Right lobe of liver (tissue), 4 donors: ENCODE measurements around the gene ANGPTL2.

Source experiments
- CTCF ChIP-seq, 4 donors: fragments of 200-600 bp in 3 of 4; fragments of 450-650 bp in 1 of 4; IDR thresholded peaks; one replicate each; pipeline versions ENCODE4 v1.5.1 to v1.8.0; 2016 to 2022; ENCODE audit warnings: antibody characterized with exemption in 4 of 4, mild to moderate bottlenecking in 2 of 4
- POLR2A ChIP-seq: fragments of 450-650 bp; IDR thresholded peaks from one replicate; pipeline ENCODE4 v1.6.1; 2017; ENCODE audit warnings: antibody characterized with exemption, mild to moderate bottlenecking
- donor health status: DM: no; HTN: no; CAD: no.
- donor health status: DM: no; HTN: no; CAD: no.
- donor health status: DM: no; HTN: yes; CAD: no.

DNA sequence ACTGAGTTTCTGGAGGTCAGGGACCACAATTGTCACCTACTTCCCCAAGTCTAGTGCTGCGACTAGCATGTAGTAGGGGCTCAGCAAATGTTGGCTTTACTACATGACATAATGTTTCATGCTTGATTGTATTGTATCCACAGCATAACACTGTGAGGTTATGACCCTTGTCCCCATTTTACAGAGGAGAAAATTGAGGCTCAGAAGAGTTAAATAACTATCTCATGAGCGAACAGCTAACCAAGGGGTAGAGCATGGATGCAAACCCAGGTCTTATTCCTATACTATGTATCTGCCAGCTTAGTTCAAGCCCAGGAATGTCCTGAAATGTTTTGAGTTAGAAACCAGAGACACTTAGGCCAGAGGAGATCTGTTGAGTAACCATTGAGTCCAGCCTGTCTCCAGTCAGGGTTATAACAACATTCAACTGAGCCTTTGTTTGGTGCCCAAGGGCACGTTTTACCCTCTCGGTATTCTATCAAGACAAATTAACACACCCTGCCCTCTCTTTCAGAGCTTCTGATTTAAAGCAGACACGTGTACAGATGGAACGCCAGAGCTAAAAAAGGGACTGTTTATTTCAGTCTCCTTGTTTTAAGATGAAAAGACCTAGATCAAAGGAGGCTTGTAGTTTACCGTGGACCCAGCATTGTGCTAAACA is 16.5 kb downstream of the ANGPTL2 start:
- TF ChIP-seq CTCF (IDR thresholded peaks at IDR 0.05) (no peak), POLR2A (no peak)
